NCI-H128 (cell line): ENCODE data around the gene SRGAP1.

ENCODE experiments used
- DNase-seq: peaks from one replicate; lab custom pipeline; 2025; ENCODE audit not compliant: unreplicated experiment; lab: John Stamatoyannopoulos, UW

SRGAP1 gene

DNA sequence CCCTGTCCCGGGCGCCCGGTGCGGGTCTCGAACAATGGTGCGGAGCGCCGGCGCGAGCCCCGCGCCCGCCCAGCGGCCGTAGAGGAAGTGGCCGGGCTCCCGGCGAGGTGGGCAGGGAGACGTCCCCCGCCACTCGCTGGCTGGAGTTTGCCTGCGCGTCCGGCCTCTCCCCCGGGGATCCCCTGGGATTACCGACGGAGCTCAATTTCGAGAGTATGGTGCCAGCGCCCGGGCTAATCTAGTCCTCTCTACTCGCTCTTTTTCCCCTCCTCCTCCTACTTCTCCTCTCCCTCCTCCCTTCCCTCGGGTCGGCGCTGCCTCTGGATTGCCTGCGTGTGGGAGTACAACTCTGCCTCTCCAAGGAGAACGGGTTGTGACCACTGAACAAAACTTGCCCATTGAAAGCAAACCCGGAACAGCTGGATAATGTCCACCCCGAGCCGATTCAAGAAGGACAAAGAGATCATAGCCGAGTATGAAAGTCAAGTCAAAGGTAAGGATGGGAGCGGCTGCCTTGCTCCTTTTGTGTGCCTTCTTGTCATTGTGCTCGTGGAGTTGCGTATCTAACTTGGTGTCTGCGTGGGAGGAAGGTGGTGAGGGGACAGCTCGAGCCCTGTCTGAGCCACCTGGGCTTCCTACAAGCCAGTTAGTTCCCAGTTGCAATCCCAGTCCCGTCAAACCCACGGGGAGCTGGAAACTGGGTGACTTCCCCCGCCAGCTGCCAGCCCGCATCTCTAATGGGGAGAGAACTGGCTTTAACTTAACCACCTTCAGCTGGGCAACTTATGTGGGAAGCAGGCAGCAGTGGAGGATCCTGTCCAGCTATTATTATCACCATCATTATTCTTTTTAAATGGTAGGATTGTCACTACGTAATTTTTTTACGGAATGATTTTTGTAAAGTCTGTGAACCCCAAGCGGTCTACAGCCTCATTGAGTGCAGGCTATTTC is at the start of gene SRGAP1:
Gene SRGAP1 (plus strand): TSS at position 310 of the 951 bp plus-strand sequence. CDS start 117 bp downstream, at position 427.
- peak; percentile 25 for DNase-seq

DNA sequence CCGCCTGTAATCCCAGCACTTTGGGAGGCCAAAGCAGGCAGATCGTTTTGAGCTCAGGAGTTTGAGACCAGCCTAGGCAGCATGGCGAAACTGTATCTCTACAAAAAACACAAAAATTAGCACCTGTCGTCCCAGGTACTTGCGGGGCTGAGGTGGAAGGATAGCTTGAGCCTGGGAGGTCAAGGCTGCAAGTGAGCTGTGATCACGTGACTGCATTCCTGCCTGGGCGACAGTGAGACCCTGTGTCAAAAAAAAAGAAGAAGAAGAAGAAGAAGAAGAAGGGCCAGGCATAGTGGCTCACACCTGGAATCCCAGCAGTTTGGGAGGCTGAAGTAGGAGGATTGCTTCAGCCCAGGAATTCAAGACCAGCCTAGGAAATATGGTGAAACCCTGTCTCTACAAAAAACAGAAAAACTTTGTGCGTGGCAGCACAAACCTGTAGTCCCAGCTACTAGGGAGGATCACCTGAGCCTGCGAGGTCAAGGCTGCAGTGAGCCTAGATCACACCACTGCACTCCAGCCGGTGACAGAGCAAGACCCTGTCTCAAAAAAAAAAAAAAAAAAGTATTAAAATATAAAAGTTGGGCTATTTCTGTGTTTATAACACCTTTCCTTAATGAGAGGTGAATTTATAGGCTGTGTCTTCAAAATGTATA is 49.3 kb upstream of the SRGAP1 start:
- no peak for DNase-seq

- no peak for DNase-seq
These were observed 48.6 kb upstream of the SRGAP1 start for GRCh38 chr12:63795944-63796343.

DNA sequence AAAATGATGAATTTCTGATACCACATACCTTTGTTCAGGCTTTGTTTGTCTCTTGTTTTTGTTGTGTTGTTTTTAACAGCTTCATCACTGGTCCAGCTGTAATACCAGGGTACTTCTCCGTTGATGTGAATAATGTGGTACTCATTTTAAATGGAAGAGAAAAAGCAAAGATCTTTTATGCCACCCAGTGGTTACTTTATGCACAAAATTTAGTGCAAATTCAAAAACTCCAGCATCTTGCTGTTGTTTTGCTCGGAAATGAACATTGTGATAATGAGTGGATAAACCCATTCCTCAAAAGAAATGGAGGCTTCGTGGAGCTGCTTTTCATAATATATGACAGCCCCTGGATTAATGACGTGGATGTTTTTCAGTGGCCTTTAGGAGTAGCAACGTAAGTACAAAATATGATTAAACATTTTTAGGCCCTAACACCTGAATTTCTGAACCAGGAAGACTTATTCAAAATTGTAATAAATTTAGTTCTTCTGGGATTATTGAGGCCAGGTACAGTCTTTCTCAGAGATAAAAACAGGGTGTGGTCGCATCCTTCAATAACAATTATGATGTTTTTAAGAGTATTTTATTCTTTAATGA is 42.4 kb upstream of the SRGAP1 start:
- DNase-seq: peak; percentile 13

DNA sequence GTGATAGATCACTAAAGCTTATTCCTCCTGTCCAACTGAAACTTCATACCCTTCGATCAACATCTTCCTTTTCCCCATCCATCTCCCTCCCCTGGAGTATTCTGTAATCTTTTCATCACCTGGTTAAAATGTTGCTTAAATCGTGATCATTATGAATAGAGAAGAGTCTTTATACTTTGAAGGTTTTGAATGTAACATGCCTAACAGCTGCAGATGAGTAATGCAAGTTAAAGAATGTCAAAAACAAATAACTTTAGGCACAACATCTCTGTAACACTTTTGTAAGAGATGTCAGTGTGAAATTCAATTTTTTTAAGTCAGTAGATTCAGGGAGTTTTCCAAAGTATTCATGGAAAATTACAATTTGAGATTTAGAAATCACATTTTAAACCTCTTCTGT is 39.8 kb upstream of the SRGAP1 start:
- no peak for DNase-seq

DNA sequence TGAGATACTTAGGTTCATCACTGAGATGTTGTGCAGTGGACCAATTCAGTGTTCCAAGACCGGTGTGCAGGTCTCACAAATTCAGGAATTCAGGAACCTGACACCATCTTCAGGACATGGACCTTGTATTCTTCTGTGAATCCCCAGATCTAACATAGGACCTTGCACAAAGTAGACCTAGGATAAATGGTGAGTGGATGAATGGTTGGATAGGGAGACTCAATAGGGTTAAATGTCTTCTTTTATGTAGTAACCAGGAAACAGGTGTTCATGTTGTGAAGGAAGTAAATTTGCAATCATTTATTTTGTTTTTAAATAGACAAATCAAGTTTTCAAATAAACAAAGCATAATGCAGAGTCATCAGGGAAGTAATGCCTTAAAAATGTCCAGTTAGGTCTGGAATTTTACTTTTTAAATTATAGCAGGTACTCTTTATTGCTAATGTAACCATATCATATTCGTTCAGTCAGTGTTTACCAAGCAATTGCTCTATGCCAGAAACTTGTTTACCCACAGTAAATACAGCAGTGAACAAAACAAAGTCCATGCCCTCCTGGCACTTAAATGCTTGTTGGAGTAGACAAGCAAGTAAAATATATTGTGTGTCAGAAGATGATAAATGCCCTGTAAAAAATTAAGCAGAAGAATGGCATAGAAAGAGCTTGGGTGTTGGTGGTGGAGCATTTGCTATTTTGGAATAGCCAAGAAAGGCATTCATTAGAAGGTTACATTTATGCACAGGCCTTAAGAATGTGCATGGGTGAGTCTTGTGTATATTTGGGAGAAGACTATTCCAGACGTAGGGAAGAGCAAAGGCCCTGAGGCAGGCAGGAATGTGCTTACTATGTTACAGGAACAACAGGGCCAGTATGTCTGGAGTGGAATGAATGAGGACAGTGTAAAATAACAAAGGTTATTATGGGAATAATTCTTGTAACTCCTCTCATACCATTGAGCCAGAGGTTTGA is 38.5 kb upstream of the SRGAP1 start:
- DNase-seq: peak; percentile 8

DNA sequence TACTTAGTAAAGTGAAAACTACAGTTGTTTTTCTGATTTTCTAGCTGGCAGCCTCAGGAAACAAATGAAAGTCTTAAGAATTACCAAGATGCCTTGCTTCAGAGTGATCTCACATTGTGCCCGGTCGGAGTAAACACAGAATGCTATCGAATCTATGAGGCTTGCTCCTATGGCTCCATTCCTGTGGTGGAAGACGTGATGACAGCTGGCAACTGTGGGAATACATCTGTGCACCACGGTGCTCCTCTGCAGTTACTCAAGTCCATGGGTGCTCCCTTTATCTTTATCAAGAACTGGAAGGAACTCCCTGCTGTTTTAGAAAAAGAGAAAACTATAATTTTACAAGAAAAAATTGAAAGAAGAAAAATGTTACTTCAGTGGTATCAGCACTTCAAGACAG is 35.9 kb upstream of the SRGAP1 start:
- DNase-seq: no peak

GRCh38 chr12:63809566-63809965 is 34.9 kb upstream of the SRGAP1 start:
- DNase-seq: no peak

GRCh38 chr12:63811334-63811733 is 33.2 kb upstream of the SRGAP1 start:
- DNase-seq: no peak

DNA sequence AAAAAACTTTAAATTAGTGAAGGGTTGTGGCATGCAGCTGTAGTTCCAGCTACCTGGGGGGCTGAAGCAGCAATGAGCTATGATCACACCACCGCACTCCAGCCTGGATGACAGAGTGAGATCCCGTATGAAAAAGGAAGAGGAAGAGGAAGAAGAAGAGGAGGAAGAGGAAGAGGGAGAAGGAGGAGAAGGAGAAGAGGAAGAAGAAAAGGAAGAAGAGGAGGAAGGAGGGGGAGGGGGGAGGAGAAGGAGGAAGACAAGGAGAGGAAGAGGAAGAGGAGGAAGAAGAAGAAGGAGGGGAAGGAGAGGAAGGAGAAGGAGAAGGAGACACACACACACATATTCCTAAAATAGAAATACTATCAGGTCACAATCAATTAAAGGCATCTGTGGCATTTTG is 32.7 kb upstream of the SRGAP1 start:
- no peak for DNase-seq

DNA sequence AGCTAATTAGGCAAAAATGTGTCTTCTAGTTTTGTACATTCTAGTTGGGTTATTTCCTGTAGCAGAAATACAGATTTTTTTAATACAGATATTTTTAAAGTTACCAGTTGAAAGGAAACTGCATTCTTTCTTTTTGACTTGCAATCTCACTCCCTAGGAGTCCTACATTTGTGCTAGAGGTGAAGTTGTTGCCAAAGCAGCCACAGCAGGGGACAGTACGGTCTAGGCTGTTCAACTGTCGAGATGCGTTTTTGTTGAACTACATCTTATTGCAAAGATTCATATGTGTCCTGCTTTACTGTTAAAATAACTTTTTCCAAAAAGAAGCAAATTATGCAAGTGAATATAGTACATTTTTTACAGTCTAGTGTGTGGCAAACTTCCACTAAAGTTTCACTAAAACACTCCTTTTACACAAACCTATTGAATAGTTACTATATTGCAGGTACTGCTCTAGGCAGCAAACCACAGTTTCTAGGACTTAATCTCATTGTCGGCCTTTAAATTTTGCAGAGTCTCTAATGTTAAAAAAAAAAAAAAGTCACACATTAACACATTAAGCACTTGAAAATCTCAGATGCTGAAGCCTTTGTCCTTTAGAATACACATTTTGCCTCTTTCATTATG is 30.2 kb upstream of the SRGAP1 start:
- DNase-seq: no peak

- no peak for DNase-seq
These were observed 29.0 kb upstream of the SRGAP1 start for GRCh38 chr12:63815482-63815852.

GRCh38 chr12:63816031-63816430 is 28.5 kb upstream of the SRGAP1 start:
- DNase-seq: no peak

- no peak for DNase-seq
These were observed 24.1 kb upstream of the SRGAP1 start for GRCh38 chr12:63820427-63820826.

GRCh38 chr12:63821781-63822251 is 22.7 kb upstream of the SRGAP1 start:
- no peak for DNase-seq

DNA sequence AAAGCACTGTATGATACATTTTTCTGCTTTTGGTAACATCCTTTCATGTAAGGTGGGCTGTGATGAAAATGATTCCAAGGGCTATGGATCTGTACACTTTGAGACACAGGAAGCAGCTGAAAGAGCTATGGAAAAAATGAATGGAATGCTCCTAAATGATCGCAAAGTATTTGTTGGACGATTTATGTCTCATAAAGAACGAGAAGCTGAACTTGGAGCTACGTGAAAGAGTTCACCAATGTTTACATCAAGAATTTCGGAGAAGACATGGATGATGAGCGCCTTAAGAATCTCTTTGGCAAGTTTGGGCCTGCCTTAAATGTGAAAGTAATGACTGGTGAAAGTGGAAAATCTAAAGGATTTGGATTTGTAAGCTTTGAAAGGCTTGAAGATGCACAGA is 22.1 kb upstream of the SRGAP1 start:
- no peak for DNase-seq

DNA sequence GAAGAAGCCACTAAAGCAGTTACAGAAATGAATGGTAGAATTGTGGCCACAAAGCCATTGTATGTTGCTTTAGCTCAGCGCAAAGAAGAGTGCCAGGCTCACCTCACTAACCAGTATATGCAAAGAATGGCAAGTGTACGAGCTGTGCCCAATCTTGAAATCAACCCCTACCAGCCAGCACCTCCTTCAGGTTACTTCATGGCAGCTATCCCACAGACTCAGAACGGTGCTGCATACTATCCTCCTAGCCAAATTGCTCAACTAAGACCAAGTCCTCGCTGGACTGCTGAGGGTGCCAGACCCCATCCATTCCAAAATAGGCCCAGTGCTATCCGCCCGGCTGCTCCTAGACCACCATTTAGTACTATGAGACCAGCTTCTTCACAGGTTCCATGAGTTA is 21.5 kb upstream of the SRGAP1 start:
- no peak for DNase-seq

- DNase-seq: no peak
These were observed 18.4 kb upstream of the SRGAP1 start for GRCh38 chr12:63826006-63826585.

GRCh38 chr12:63828867-63829266 is 15.6 kb upstream of the SRGAP1 start:
- DNase-seq: no peak

- DNase-seq: no peak
These were observed 8.5 kb upstream of the SRGAP1 start for GRCh38 chr12:63836046-63836445.
